Retina (tissue), 1 donor: ENCODE measurements around the gene MMS19.
"Not testable (repeated sequence)": the region's sequence is repeated elsewhere in the genome, so short reads cannot be mapped to it uniquely, and the experiment has no call there.

Source experiments
- DNase-seq: peaks from one replicate; pipeline ENCODE4 v3.0.0-alpha.2; 2016

Gene MMS19

DNA sequence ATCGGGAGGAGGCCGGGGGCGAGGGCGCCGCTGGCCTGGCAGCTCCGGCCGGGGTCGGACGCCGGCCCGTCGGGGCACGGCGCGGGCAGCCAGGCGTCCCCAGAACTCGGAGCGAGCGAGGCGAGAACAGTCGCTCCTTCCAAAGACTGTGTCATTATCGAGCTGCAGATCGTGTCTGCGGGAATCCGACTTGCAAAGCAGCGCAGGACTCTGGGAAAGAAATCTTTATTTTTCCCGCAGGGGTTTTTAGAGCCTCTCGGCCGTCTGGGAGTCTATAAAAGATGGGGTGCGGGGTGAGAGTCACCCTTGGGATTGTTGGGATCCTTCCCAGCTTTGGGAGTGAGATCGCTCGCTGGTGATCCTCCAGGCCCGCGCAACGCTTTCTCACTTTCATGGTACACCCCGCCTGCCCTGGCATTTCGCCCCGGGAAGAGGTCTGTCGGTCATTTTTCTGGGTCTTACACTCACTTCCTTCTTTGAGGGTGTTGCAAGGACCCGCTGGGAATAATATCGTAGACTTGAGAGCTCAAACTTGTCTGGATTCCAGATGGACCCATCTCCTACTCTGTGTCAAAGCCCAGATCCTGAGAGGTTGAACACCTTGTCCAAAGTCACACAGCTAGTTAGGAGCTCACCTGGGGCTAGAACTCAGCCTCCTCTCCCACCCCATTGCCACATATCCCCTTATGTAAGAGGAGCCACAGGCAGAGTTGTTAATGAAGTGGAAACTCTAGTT, 1.5 kb upstream of the MMS19 start:
- peak; percentile 43 for DNase-seq

DNA sequence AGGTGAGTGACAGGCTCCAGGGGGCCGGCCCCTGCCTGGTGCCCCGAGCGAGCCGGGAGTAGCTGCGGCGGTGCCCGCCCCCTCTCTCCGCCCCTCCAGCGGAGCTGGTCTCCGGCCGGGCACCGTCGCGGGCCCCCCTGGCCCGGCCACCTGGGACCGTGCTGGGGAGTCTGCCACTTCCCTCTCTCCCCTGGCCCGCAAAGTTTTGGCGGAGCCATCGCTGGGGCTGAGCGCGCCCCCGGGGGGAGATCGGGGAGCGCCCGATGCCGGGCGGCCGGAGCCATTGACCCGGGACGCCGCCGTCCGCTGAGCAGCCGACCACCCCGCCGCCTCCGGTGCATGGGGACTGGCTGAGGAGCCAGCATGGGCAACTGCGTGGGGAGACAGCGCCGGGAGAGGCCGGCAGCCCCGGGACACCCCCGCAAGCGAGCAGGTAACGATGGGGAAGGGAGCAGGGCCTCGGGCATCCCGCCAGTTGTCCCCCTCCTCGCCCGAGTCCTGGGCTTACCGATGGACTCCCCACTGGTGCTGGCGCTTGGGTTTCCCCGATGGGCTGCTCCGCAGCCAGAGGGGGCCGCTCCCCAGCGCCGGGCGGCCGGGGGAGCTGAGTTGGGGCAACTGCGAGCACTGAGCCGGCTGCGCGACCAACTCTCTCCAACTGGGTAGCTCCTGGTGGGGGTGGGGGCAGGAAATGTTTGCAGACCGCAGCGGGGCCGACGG, 779 bp upstream of the MMS19 start, which contains the start of gene UBTD1:
TSS of gene UBTD1 (plus strand) at position 84 of the 720 bp plus-strand sequence. CDS start at position 364, 280 bp downstream.
- DNase-seq, result peak; percentile 84

DNA sequence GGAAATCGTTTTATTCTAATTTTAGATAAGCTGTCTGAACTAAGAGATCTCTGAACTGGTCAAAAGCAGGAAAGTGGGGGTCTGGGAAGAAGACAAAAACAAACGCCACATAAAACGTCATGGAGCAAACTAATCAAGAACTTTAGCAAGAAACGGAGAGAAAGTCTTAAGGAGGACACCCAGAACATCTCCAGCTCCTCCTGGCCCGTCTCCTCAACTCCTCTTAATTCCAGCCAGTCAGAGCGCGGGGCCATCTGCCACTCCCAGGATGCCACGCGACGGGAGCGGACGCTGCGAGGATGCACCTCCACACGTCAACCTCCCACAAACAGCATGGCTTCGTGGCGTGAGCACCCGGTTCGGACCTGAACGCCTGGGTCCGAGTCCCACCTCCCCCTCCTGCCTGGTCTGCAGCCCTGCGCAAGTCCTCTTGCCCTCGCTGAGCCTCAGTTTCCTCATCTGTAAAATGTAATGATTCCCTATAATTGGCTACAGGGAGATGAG, 598 bp downstream of the MMS19 start:
- peak; percentile 82 for DNase-seq

DNA sequence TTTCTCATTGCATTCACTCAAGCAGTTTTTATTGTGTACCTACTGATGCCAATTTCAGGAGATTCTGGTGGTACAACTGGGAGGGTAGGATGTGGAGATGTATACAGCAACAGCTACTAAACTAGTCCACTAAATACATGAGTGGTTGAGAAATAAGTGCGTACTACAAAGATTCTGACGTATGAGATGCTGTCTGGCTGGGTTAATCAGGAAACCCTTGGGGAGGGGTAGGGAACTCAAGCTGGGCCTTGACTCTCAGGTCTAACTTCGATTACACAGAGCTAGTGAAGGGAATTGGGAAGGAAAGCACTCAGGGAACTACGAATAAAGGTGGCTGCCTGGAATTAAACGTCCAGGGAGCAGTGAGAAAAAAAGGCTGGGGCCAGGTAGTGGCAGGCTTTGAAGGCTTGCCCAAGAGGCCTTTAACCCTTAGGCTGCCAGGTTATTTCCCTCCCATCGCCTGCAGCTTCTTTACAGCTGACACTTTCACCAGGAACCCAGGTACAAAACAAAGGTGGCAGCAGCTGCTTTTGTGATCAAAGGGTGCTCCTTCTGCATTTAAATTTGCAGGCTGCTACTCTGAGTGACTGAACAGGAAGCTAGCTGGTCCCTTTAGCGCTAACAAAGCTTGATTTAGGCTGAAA, 3.2 kb downstream of the MMS19 start:
- no peak for DNase-seq

DNA sequence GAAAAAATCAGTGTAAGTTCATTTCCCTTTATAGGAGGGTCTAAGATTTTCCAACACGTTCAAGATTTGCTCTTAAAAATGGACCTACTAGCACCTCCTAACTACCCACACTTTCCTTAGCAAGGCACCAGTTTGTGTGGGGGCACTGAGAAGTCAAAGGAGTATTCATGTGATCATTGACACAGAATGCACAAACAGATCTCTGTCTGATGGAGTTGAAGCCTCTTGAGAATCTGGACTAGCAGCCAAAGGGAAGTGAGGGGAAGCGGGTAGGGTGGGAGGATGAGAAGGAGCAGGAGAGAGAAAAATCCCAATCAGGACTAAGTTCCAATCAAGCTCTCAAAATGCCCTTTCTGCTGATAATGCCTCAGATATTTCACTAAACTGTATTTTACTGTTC, 4.1 kb downstream of the MMS19 start:
- no peak for DNase-seq

- no peak for DNase-seq
Measured at GRCh38 chr10:97490592-97490991, 7.6 kb downstream of the MMS19 start.

DNA sequence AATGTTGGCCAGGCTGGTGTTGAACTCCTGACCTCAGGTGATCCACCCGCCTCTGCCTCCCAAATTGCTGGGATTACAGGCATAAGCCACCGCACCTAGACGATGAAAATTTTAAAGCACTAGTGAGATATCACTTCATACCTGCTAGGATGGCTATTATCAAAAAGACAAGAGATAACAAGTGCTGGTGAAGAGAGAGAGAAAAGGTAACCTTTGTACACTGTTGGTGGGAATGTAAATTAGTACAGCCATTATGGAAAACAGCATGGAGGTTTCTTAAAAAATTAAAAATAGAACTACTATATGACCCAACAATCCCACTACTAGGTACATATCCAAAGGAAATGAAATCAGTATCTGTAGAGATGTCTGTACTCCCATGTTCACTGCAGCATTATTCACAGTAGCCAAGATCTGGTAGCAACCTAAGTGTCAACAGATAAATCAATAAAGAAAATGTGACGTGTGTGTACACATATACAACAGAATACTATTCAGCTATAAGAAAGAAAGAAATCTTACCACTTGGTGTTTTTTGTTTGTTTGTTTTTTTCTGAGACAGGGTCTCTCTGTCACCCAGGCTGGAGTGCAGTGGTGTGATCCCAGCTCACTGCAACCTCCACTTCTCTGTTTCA, 12.5 kb downstream of the MMS19 start:
- DNase-seq, result no peak

DNA sequence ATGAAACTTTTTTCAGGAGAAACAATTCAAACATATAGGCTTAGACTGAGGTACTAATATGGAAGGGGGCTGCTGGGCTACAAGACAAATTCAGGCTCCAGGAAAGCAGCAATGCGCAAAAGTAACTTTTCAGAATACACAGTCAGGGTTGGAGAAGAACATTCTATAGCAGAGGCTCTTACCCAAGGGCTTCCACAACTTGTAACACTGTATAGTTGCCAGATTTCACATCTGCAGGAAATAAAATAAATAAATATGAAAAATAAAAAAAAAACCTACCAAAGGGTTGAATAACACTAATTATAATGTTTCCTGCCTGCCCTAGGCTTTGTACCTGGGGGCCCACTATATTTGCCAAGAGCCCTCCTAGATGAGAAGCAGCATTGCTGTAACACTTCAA, 14.3 kb downstream of the MMS19 start:
- no peak for DNase-seq

GRCh38 chr10:97483506-97483905, 14.7 kb downstream of the MMS19 start:
- no peak for DNase-seq

- DNase-seq, result no peak
Measured at GRCh38 chr10:97482381-97482780, 15.8 kb downstream of the MMS19 start.

- DNase-seq, result no peak
Measured at GRCh38 chr10:97481071-97481470, 17.2 kb downstream of the MMS19 start.

GRCh38 chr10:97479939-97480338, 18.3 kb downstream of the MMS19 start:
- DNase-seq, result no peak

- DNase-seq, result not testable (repeated sequence)
Measured at GRCh38 chr10:97479410-97479809, 18.8 kb downstream of the MMS19 start.

- no peak for DNase-seq
Measured at GRCh38 chr10:97475936-97476594, 22.2 kb downstream of the MMS19 start.

DNA sequence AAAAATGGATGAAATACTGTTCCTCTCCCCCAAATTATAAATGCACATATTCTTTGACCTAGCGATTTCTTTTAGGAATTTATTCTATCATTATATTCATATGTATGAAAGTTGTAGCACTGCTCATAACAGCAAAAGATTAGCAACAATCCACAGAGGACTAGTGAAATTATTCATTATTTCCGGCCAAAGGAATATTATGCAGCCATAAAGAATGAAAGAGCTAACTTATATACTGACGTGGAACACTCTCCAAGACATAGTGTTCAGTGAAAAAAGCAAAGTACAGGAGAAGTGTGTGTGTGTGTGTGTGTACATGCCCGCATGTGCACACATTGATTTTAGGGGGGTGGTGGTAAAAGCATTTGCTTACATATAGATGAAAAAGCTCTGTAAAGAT, 23.3 kb downstream of the MMS19 start:
- no peak for DNase-seq

DNA sequence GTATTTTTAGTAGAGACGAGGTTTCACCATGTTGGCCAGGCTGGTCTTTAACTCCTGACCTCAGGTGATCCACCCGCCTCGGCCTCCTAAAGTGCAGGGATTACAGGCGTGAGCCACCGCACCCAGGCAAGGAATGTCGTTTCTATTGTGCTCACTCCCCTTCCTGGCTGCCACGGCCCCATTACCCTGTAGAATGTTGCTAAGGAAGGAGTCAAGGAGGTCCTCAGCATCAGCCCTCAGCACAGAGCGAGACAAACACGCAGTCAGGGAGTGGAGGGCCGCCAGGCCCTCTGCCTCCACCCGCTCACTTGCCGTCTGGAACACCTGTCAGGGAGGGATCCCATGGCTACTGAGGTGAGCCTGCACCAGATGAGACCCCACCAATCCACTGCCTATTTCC, 29.4 kb downstream of the MMS19 start:
- DNase-seq, result not testable (repeated sequence)

DNA sequence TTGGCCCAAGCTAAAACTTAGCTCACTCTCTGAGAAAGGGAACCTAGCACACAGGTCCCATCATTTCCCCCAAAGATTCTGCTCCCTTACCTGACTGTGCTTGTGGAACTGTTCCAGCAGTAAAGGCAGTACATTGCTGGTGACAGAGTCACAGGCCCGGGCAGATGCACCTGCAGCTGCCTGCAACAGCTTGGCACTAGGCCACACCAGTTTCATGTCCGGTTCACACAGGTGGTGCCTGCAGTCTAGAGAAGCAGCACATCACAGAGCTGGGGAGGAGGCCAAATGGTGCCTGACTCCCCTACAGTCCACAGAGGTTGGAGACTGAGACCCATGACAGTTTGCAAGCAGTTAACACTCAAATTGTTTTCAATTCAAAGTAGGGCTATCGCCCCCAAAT, 30.1 kb downstream of the MMS19 start:
- DNase-seq, result no peak

DNA sequence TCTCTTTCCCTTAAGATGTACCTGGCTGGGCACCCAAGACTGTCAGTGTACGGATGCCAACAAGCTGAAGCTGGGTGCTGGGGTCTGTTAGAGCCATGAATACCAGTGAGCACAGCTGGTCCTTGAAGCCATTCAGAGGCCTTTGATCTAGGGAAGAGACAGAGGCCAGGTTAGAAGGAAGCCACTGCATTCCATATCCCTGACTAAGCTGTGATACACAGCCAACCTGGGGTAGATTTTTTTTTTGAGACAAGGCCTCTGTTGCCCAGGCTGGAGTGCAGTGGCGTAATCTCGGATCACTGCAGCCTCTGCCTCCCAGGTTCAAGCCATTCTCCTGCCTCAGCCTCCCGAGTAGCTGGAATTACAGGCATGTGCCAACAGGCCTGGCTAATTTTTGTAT, 31.5 kb downstream of the MMS19 start:
- DNase-seq, result no peak

GRCh38 chr10:97465982-97466381, 32.2 kb downstream of the MMS19 start:
- DNase-seq, result no peak

- DNase-seq, result no peak
Measured at GRCh38 chr10:97464226-97464625, 34.0 kb downstream of the MMS19 start.

- DNase-seq, result peak; percentile 57
Measured at GRCh38 chr10:97463363-97464132, 34.7 kb downstream of the MMS19 start.

DNA sequence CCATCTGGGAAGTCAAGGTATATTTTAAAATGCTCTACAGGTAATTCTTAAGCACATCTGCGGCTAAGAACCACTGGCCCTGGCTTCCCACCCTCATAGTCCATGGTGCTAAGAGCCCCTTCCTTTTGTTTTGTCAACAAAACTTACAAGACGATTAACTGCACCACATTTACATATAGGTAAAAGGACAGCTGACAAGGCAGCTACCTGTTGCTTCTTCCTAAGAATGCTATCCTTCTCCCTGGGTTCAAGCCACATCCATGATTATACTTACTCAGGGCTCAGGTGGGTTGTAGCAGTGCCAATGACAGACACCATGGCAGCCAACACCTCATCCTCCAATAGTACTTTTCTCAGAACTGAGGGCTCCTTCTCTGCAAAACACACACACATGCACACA, 35.9 kb downstream of the MMS19 start:
- no peak for DNase-seq
